ENCODE data around the gene THUMPD2.

The THUMPD2 gene

GRCh38 chr2:39781697-39782096, 2.6 kb upstream of the THUMPD2 start:
- WGBS, 2 donors (ENCODE audit: extremely low coverage in 2 of 2, insufficient read length in 2 of 2, insufficient replicate concordance in 1 of 2) = no CpG with 5 or more reads among the region's 1 CpG
- peak overlapping the region; percentile 73 for H2AFZ ChIP-seq (ENCODE audit: low read length)
- H2BK15ac ChIP-seq (ENCODE audit: low read length) = no peak overlapping the region
- no peak overlapping the region for H3K18ac ChIP-seq (ENCODE audit: low read length)
- no peak overlapping the region for H2BK5ac ChIP-seq (ENCODE audit: low read length)
- H2BK120ac ChIP-seq (ENCODE audit: low read depth, low read length) = no peak overlapping the region
- H3K14ac ChIP-seq (ENCODE audit: low read length) = no peak overlapping the region
- H2BK12ac ChIP-seq (ENCODE audit: low read length) = no peak overlapping the region
- H3K4ac ChIP-seq (ENCODE audit: low read length) = no peak overlapping the region
- H4K91ac ChIP-seq (ENCODE audit: low read depth, low read length, poor library complexity) = no peak overlapping the region
- H3K4me3 ChIP-seq (ENCODE audit: low read length in 2 of 2) = no peak overlapping the region
- peaks cover 3 to 6% of the 10 kb centered on the region in 2 donors for H3K4me1 ChIP-seq (ENCODE audit: control insufficient read depth in 2 of 2, insufficient read depth in 1 of 2, low read depth in 1 of 2, low read length in 2 of 2)
- H3K79me1 ChIP-seq (ENCODE audit: low read depth, low read length) = no peaks in the 10 kb centered on the region
- no peak overlapping the region for H4K8ac ChIP-seq (ENCODE audit: low read depth, low read length)
- no peak overlapping the region for H3K27ac ChIP-seq (replicated peaks; ENCODE audit: low read length)
- H3K27me3 ChIP-seq (ENCODE audit: control insufficient read depth in 3 of 3, insufficient read depth in 3 of 3, low read depth in 1 of 3, low read length in 3 of 3) = no peaks in the 10 kb centered on the region
- H3K9ac ChIP-seq (ENCODE audit: low read depth, low read length, poor library complexity) = no peak overlapping the region
- H3K36me3 ChIP-seq (replicated peaks in 1 of 2; ENCODE audit: control insufficient read depth in 2 of 2, insufficient read depth in 2 of 2, low read length in 2 of 2) = no peaks in the 10 kb centered on the region
- no peak overlapping the region for H2AK5ac ChIP-seq (ENCODE audit: low read depth, low read length)
- H3K23ac ChIP-seq (ENCODE audit: low read depth, low read length, poor library complexity) = no peak overlapping the region
- H3K9me3 ChIP-seq (replicated peaks in 1 of 2; ENCODE audit: control insufficient read depth in 2 of 2, insufficient read depth in 1 of 2, low read depth in 1 of 2, low read length in 2 of 2) = peaks cover 0 to 6% of the 10 kb centered on the region in 2 donors
- no peak for DNase-seq (ENCODE audit: low spot score)
- H3K4me2 ChIP-seq (ENCODE audit: insufficient read depth, low read length, poor library complexity, severe bottlenecking) = no peak overlapping the region

GRCh38 chr2:39780825-39781600, 2.0 kb upstream of the THUMPD2 start:
- Histone ChIP-seq H3K23ac (ENCODE audit: low read depth, low read length, poor library complexity) (no peak overlapping the region), H3K27me3 (ENCODE audit: control insufficient read depth in 3 of 3, insufficient read depth in 3 of 3, low read depth in 1 of 3, low read length in 3 of 3) (no peaks in the 10 kb centered on the region), H3K14ac (ENCODE audit: low read length) (no peak overlapping the region), H3K4ac (ENCODE audit: low read length) (no peak overlapping the region), H2AFZ (ENCODE audit: low read length) (peak overlapping the region; percentile 73), H4K91ac (ENCODE audit: low read depth, low read length, poor library complexity) (no peak overlapping the region), H2BK120ac (ENCODE audit: low read depth, low read length) (no peak overlapping the region), H3K36me3 (replicated peaks in 1 of 2; ENCODE audit: control insufficient read depth in 2 of 2, insufficient read depth in 2 of 2, low read length in 2 of 2) (no peaks in the 10 kb centered on the region), H3K9ac (ENCODE audit: low read depth, low read length, poor library complexity) (no peak overlapping the region), H3K27ac (replicated peaks; ENCODE audit: low read length) (no peak overlapping the region), H2BK15ac (ENCODE audit: low read length) (peak overlapping the region; percentile 47), H3K4me2 (ENCODE audit: insufficient read depth, low read length, poor library complexity, severe bottlenecking) (no peak overlapping the region), H3K79me1 (ENCODE audit: low read depth, low read length) (no peaks in the 10 kb centered on the region), H3K18ac (ENCODE audit: low read length) (no peak overlapping the region), H3K4me3 (ENCODE audit: low read length in 2 of 2) (no peak overlapping the region), H2AK5ac (ENCODE audit: low read depth, low read length) (no peak overlapping the region), H2BK12ac (ENCODE audit: low read length) (no peak overlapping the region), H3K4me1 (ENCODE audit: control insufficient read depth in 2 of 2, insufficient read depth in 1 of 2, low read depth in 1 of 2, low read length in 2 of 2) (peaks cover 3 to 6% of the 10 kb centered on the region in 2 donors), H2BK5ac (ENCODE audit: low read length) (peak overlapping the region; percentile 46), H4K8ac (ENCODE audit: low read depth, low read length) (no peak overlapping the region), H3K9me3 (replicated peaks in 1 of 2; ENCODE audit: control insufficient read depth in 2 of 2, insufficient read depth in 1 of 2, low read depth in 1 of 2, low read length in 2 of 2) (peaks cover 0 to 8% of the 10 kb centered on the region in 2 donors)
- no peak for DNase-seq (ENCODE audit: low spot score)
- WGBS, 2 donors (ENCODE audit: extremely low coverage in 2 of 2, insufficient read length in 2 of 2, insufficient replicate concordance in 1 of 2) = 100% methylated on average over 4 of the region's 14 CpGs; no CpG with 5 or more reads in 1 of the 2 donors

- no peaks in the 10 kb centered on the region for H3K27me3 ChIP-seq (ENCODE audit: control insufficient read depth in 3 of 3, insufficient read depth in 3 of 3, low read depth in 1 of 3, low read length in 3 of 3)
- no peak overlapping the region for H4K91ac ChIP-seq (ENCODE audit: low read depth, low read length, poor library complexity)
- H3K23ac ChIP-seq (ENCODE audit: low read depth, low read length, poor library complexity) = no peak overlapping the region
- H3K18ac ChIP-seq (ENCODE audit: low read length) = no peak overlapping the region
- H2AK5ac ChIP-seq (ENCODE audit: low read depth, low read length) = no peak overlapping the region
- no peak overlapping the region for H4K8ac ChIP-seq (ENCODE audit: low read depth, low read length)
- H3K27ac ChIP-seq (replicated peaks; ENCODE audit: low read length) = no peak overlapping the region
- peaks cover 3 to 6% of the 10 kb centered on the region in 2 donors for H3K4me1 ChIP-seq (ENCODE audit: control insufficient read depth in 2 of 2, insufficient read depth in 1 of 2, low read depth in 1 of 2, low read length in 2 of 2)
- H3K4ac ChIP-seq (ENCODE audit: low read length) = no peak overlapping the region
- H3K14ac ChIP-seq (ENCODE audit: low read length) = no peak overlapping the region
- H3K9me3 ChIP-seq (replicated peaks in 1 of 2; ENCODE audit: control insufficient read depth in 2 of 2, insufficient read depth in 1 of 2, low read depth in 1 of 2, low read length in 2 of 2) = peaks cover 0 to 8% of the 10 kb centered on the region in 2 donors
- H3K79me1 ChIP-seq (ENCODE audit: low read depth, low read length) = no peaks in the 10 kb centered on the region
- H3K36me3 ChIP-seq (replicated peaks in 1 of 2; ENCODE audit: control insufficient read depth in 2 of 2, insufficient read depth in 2 of 2, low read length in 2 of 2) = no peaks in the 10 kb centered on the region
- no peak overlapping the region for H2BK15ac ChIP-seq (ENCODE audit: low read length)
- DNase-seq (ENCODE audit: low spot score) = no peak
- no peak overlapping the region for H3K4me3 ChIP-seq (ENCODE audit: low read length in 2 of 2)
- WGBS, 2 donors (ENCODE audit: extremely low coverage in 2 of 2, insufficient read length in 2 of 2, insufficient replicate concordance in 1 of 2) = no CpG with 5 or more reads among the region's 6 CpGs
- no peak overlapping the region for H3K4me2 ChIP-seq (ENCODE audit: insufficient read depth, low read length, poor library complexity, severe bottlenecking)
- no peak overlapping the region for H3K9ac ChIP-seq (ENCODE audit: low read depth, low read length, poor library complexity)
- H2BK12ac ChIP-seq (ENCODE audit: low read length) = no peak overlapping the region
- no peak overlapping the region for H2BK5ac ChIP-seq (ENCODE audit: low read length)
- no peak overlapping the region for H2AFZ ChIP-seq (ENCODE audit: low read length)
- H2BK120ac ChIP-seq (ENCODE audit: low read depth, low read length) = no peak overlapping the region
Measured at GRCh38 chr2:39779927-39780326, 869 bp upstream of the THUMPD2 start.

- H3K27me3 ChIP-seq (ENCODE audit: control insufficient read depth in 3 of 3, insufficient read depth in 3 of 3, low read depth in 1 of 3, low read length in 3 of 3) = no peaks in the 10 kb centered on the region
- H3K4me3 ChIP-seq (ENCODE audit: low read length in 2 of 2) = no peak overlapping the region
- no peak overlapping the region for H2BK12ac ChIP-seq (ENCODE audit: low read length)
- no peak overlapping the region for H2BK15ac ChIP-seq (ENCODE audit: low read length)
- H3K9ac ChIP-seq (ENCODE audit: low read depth, low read length, poor library complexity) = no peak overlapping the region
- no peak overlapping the region for H3K4me2 ChIP-seq (ENCODE audit: insufficient read depth, low read length, poor library complexity, severe bottlenecking)
- H2AFZ ChIP-seq (ENCODE audit: low read length) = peak overlapping the region; percentile 87
- peaks cover 3 to 6% of the 10 kb centered on the region in 2 donors for H3K4me1 ChIP-seq (ENCODE audit: control insufficient read depth in 2 of 2, insufficient read depth in 1 of 2, low read depth in 1 of 2, low read length in 2 of 2)
- no CpG with 5 or more reads among the region's 9 CpGs for WGBS, 2 donors (ENCODE audit: extremely low coverage in 2 of 2, insufficient read length in 2 of 2, insufficient replicate concordance in 1 of 2)
- H3K79me1 ChIP-seq (ENCODE audit: low read depth, low read length) = no peaks in the 10 kb centered on the region
- H3K14ac ChIP-seq (ENCODE audit: low read length) = no peak overlapping the region
- no peak overlapping the region for H3K4ac ChIP-seq (ENCODE audit: low read length)
- no peaks in the 10 kb centered on the region for H3K36me3 ChIP-seq (replicated peaks in 1 of 2; ENCODE audit: control insufficient read depth in 2 of 2, insufficient read depth in 2 of 2, low read length in 2 of 2)
- no peak overlapping the region for H4K8ac ChIP-seq (ENCODE audit: low read depth, low read length)
- no peak overlapping the region for H4K91ac ChIP-seq (ENCODE audit: low read depth, low read length, poor library complexity)
- no peak overlapping the region for H2BK5ac ChIP-seq (ENCODE audit: low read length)
- H2AK5ac ChIP-seq (ENCODE audit: low read depth, low read length) = no peak overlapping the region
- DNase-seq (ENCODE audit: low spot score) = no peak
- peak overlapping the region; percentile 92 for H3K23ac ChIP-seq (ENCODE audit: low read depth, low read length, poor library complexity)
- H3K9me3 ChIP-seq (replicated peaks in 1 of 2; ENCODE audit: control insufficient read depth in 2 of 2, insufficient read depth in 1 of 2, low read depth in 1 of 2, low read length in 2 of 2) = peaks cover 0 to 8% of the 10 kb centered on the region in 2 donors
- H3K18ac ChIP-seq (ENCODE audit: low read length) = no peak overlapping the region
- H2BK120ac ChIP-seq (ENCODE audit: low read depth, low read length) = no peak overlapping the region
- H3K27ac ChIP-seq (replicated peaks; ENCODE audit: low read length) = no peak overlapping the region
Measured at GRCh38 chr2:39779341-39779851, 338 bp upstream of the THUMPD2 start.

Measured in neuronal stem cell (in vitro differentiated cells).